CD14-positive monocyte (primary cell): ENCODE results near the gene WDR86. TPM values are rescaled to one million over a fixed set of nuclear protein-coding genes. Genes with fewer than 3 reads are reported as not detected.

Experiments
- DNase-seq, 3 donors: peaks; one replicate each; pipeline ENCODE4 v3.0.0-alpha.2; 2011 to 2022
- H2AFZ ChIP-seq: 2 replicates; pipeline ENCODE4 v1.6.0; 2012; ENCODE audit warnings: mild to moderate bottlenecking, low read depth, low read length, inconsistent platforms; ENCODE audit not compliant: insufficient read depth, poor library complexity, severe bottlenecking
- H3K27ac ChIP-seq, 2 donors: 1 replicate in 1 of 2; 2 replicates in 1 of 2; pipeline ENCODE4 v1.5.1; 2012 to 2013; ENCODE audit warnings: low read length in 2 of 2, control low read depth in 1 of 2, inconsistent platforms in 1 of 2, low read depth in 1 of 2, mild to moderate bottlenecking in 1 of 2
- H3K27me3 ChIP-seq, 2 donors: one replicate each; pipeline versions ENCODE4 v1.6.0 to v1.6.1; 2011 to 2013; ENCODE audit warnings: low read length in 2 of 2; ENCODE audit not compliant: control insufficient read depth in 2 of 2, insufficient read depth in 2 of 2
- H3K36me3 ChIP-seq, 2 donors: replicated peaks in 1 of 2; 1 replicate in 1 of 2; 2 replicates in 1 of 2; pipeline versions ENCODE4 v1.5.1 to v1.6.1; 2012 to 2013; ENCODE audit warnings: low read length in 2 of 2, control low read depth in 1 of 2, inconsistent platforms in 1 of 2, mild to moderate bottlenecking in 1 of 2; ENCODE audit not compliant: insufficient read depth in 2 of 2, control insufficient read depth in 1 of 2
- H3K4me1 ChIP-seq, 2 donors: 1 replicate in 1 of 2; 2 replicates in 1 of 2; pipeline versions ENCODE4 v1.5.1 to v1.6.1; 2012 to 2013; ENCODE audit warnings: low read length in 2 of 2, control low read depth in 1 of 2, inconsistent platforms in 1 of 2, mild to moderate bottlenecking in 1 of 2, moderate library complexity in 1 of 2; ENCODE audit not compliant: insufficient read depth in 2 of 2, control insufficient read depth in 1 of 2
- H3K4me2 ChIP-seq: replicated peaks from 2 replicates; pipeline ENCODE3; 2012; ENCODE audit warnings: low read length, moderate library complexity, mild to moderate bottlenecking; ENCODE audit not compliant: poor library complexity, severe bottlenecking; ENCODE audit errors: extremely low read depth
- H3K4me3 ChIP-seq, 3 experiments: fragments of 200-600 bp in 1 of 3; sonication (generic) in 1 of 3; replicated peaks in 1 of 3; 1 replicate in 2 of 3; 2 replicates in 1 of 3; pipeline ENCODE4 v1.5.1; 2011 to 2013; ENCODE audit warnings: low read length in 3 of 3, mild to moderate bottlenecking in 3 of 3, control low read depth in 2 of 3, low read depth in 2 of 3, inconsistent platforms in 1 of 3, moderate library complexity in 1 of 3
- H3K79me2 ChIP-seq: 2 replicates; pipeline ENCODE4 v1.6.0; 2012; ENCODE audit warnings: mild to moderate bottlenecking, control low read depth, inconsistent platforms, low read length, moderate library complexity; ENCODE audit not compliant: insufficient read depth
- H3K9ac ChIP-seq: 2 replicates; pipeline ENCODE4 v1.6.0; 2017; ENCODE audit warnings: low read length, mild to moderate bottlenecking; ENCODE audit not compliant: insufficient read depth, poor library complexity, severe bottlenecking
- H3K9me3 ChIP-seq, 2 donors: replicated peaks in 1 of 2; 1 replicate in 1 of 2; 2 replicates in 1 of 2; pipeline versions ENCODE4 v1.5.1 to v1.6.1; 2012 to 2013; ENCODE audit warnings: low read length in 2 of 2, control low read depth in 1 of 2; ENCODE audit not compliant: control insufficient read depth in 1 of 2, insufficient read depth in 1 of 2
- H4K20me1 ChIP-seq: 2 replicates; pipeline ENCODE4 v1.6.0; 2012; ENCODE audit warnings: mild to moderate bottlenecking, low read length, control low read depth, moderate library complexity; ENCODE audit not compliant: insufficient read depth
- H3K27ac Mint-ChIP-seq, 7 donors: one replicate each; pipeline ENCODE4 v1.8.0; 2020; ENCODE audit warnings: mild to moderate bottlenecking in 7 of 7, mixed read lengths in 7 of 7, moderate library complexity in 6 of 7, inconsistent platforms in 2 of 7
- H3K27me3 Mint-ChIP-seq, 3 donors: one replicate each; pipeline ENCODE4 v1.8.0; 2021 to 2022; ENCODE audit warnings: low read depth in 3 of 3, mild to moderate bottlenecking in 3 of 3, mixed read lengths in 3 of 3, moderate library complexity in 3 of 3, inconsistent platforms in 1 of 3
- H3K36me3 Mint-ChIP-seq, 2 donors: one replicate each; pipeline ENCODE4 v1.8.0; 2020; ENCODE audit warnings: mixed read lengths in 2 of 2, inconsistent platforms in 1 of 2, mild to moderate bottlenecking in 1 of 2
- H3K4me1 Mint-ChIP-seq: one replicate; pipeline ENCODE4 v1.8.0; 2020; ENCODE audit warnings: mild to moderate bottlenecking, mixed read lengths
- H3K4me3 Mint-ChIP-seq, 2 donors: one replicate each; pipeline ENCODE4 v1.8.0; 2020; ENCODE audit warnings: mild to moderate bottlenecking in 2 of 2, mixed read lengths in 2 of 2, moderate library complexity in 1 of 2
- H3K9me3 Mint-ChIP-seq, 7 donors: one replicate each; pipeline ENCODE4 v1.8.0; 2020 to 2022; ENCODE audit warnings: mixed read lengths in 7 of 7, mild to moderate bottlenecking in 6 of 7, moderate library complexity in 6 of 7, inconsistent platforms in 2 of 7
- WGBS: methylation state at CpG from one replicate; pipeline ENCODE4 v1.1.5; 2013; ENCODE audit warnings: missing lambda C conversion rate; ENCODE audit not compliant: insufficient coverage; 5-methylcytosine and 5-hydroxymethylcytosine counted together
- intact Hi-C, 2 donors: fragments of 100-400 bp; cut with micrococcal nuclease; formaldehyde crosslinking; loops; one replicate each; pipeline versions ENCODE4 v1.15.0 to v1.15.1; 2023
- polyA plus RNA-seq, 3 donors: library from polyadenylated mRNA; depleted of rRNA in 1 of 3; unstranded in 2 of 3; stranded (reverse) in 1 of 3; fragments of 300-500 nt in 2 of 3; fragments of >200 nt in 1 of 3; fragmentation: Illumina TruSeq in 2 of 3; gene quantifications; 1 replicate in 2 of 3; 2 replicates in 1 of 3; pipeline ENCODE4 v1.2.3, GENCODE V29; 2012 to 2021
- TF ChIP-seq, protein P1 (sequence below): fragments of 200-600 bp; IDR thresholded peaks from one replicate; pipeline ENCODE4 v1.8.0; 2022; ENCODE audit warnings: antibody characterized with exemption, mild to moderate bottlenecking

Gene WDR86
- polyA plus RNA-seq, 3 donors = 0.11 to 0.30 (median 0.24) TPM

DNA sequence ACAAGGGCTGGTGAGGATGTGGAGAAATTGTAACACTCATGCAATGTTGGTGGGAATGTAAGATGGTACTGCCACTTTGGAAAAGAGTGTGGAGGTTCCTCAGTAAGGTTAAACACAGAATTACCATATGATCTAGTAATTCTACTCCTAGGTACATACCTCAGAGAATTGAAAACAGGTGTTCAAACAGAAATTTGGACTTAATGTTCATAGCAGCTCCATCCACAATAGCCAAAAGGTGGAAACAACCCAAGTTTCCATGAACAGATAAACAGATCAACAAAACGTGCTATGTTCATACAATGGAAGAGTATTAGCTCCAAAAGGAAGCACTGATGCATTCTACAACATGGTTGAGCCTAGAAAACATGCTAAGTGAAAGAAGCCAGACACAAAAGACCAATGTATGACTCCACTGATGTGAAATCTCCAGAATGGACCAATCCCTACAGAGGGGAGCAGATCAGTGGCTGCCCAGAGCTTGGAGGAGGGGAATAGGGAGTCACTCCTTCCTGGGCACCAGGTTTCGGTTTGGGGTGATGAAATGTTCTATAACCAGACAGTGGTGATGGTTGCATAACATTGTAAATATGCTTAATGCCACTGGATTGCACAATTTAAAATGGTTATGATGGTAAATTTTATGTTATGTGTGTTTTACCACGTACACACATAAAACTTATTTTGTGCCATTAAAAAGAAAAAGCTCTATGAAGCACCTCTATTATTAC is 5.7 kb upstream of the WDR86 start:
- peak overlapping the region; percentile 78 to 94 (median 88) for H3K27ac Mint-ChIP-seq
- DNase-seq = peak; percentile 93 to 98 (median 97)
- H3K4me2 ChIP-seq = peak overlapping the region; percentile 31
- no peak overlapping the region for H3K9ac ChIP-seq
- peaks cover 12 to 21% of the 10 kb centered on the region in 2 donors for H3K27me3 ChIP-seq
- peak overlapping the region in 1 of 2 donors; percentile 63 for H3K27ac ChIP-seq
- no peaks in the 10 kb centered on the region for H3K36me3 ChIP-seq
- peak overlapping the region in 1 of 3 experiments; percentile 45 for H3K4me3 ChIP-seq
- H2AFZ ChIP-seq = no peak overlapping the region
- no peaks in the 10 kb centered on the region for H3K79me2 ChIP-seq
- intact Hi-C loops = no loop called here
- WGBS = 40% methylated on average over 1 of the region's 3 CpGs
- no peaks in the 10 kb centered on the region for H4K20me1 ChIP-seq
- peaks cover 12 to 17% of the 10 kb centered on the region in 2 donors for H3K9me3 ChIP-seq
- H3K4me3 Mint-ChIP-seq = no peak overlapping the region
- peaks cover 17 to 22% of the 10 kb centered on the region in 2 donors for H3K36me3 Mint-ChIP-seq
- TF ChIP-seq, protein P1, sequence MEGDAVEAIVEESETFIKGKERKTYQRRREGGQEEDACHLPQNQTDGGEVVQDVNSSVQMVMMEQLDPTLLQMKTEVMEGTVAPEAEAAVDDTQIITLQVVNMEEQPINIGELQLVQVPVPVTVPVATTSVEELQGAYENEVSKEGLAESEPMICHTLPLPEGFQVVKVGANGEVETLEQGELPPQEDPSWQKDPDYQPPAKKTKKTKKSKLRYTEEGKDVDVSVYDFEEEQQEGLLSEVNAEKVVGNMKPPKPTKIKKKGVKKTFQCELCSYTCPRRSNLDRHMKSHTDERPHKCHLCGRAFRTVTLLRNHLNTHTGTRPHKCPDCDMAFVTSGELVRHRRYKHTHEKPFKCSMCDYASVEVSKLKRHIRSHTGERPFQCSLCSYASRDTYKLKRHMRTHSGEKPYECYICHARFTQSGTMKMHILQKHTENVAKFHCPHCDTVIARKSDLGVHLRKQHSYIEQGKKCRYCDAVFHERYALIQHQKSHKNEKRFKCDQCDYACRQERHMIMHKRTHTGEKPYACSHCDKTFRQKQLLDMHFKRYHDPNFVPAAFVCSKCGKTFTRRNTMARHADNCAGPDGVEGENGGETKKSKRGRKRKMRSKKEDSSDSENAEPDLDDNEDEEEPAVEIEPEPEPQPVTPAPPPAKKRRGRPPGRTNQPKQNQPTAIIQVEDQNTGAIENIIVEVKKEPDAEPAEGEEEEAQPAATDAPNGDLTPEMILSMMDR = no peak
- H3K9me3 Mint-ChIP-seq = peaks cover 9 to 37% (median 24%) of the 10 kb centered on the region in 7 donors
- peaks cover 36 to 39% of the 10 kb centered on the region in 2 donors for H3K4me1 ChIP-seq
- H3K4me1 Mint-ChIP-seq = peaks cover 45% of the 10 kb centered on the region
- H3K27me3 Mint-ChIP-seq = peaks cover 19 to 26% (median 24%) of the 10 kb centered on the region in 3 donors

DNA sequence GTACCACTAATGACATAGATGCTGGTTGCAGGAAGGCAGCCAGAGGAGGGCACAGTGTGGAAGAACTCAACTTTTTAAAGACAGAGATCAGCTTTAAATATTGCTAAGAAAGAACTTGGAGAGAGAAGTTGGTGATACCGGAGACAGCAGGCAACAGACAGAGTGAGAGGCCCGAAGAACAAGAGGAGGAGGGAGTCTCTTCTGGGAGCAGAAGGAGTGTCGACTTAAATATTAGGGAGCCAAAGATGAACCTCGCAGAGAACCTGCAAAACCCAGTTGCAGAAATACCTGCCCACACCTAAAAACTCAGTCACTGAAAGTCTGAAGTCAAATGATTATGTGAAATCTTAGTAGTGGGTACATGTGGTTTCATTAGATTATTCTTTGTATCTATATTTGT is 3.4 kb upstream of the WDR86 start:
- intact Hi-C loops = no loop called here
- H3K4me3 ChIP-seq = no peak overlapping the region
- H3K4me1 ChIP-seq = peaks cover 55 to 61% of the 10 kb centered on the region in 2 donors
- no peak overlapping the region for H3K27ac Mint-ChIP-seq
- H3K79me2 ChIP-seq = no peaks in the 10 kb centered on the region
- H3K9me3 Mint-ChIP-seq = peaks cover 3 to 27% (median 17%) of the 10 kb centered on the region in 7 donors
- H3K4me1 Mint-ChIP-seq = peaks cover 57% of the 10 kb centered on the region
- no peak overlapping the region for H3K27ac ChIP-seq
- peak overlapping the region in 1 of 2 donors; percentile 35 for H3K4me3 Mint-ChIP-seq
- no peak overlapping the region for H3K9ac ChIP-seq
- H3K27me3 Mint-ChIP-seq = peaks cover 39 to 47% (median 45%) of the 10 kb centered on the region in 3 donors
- peaks cover 16 to 22% of the 10 kb centered on the region in 2 donors for H3K36me3 Mint-ChIP-seq
- WGBS = 100% methylated on average over 1 of the region's 4 CpGs
- H3K27me3 ChIP-seq = peaks cover 25 to 41% of the 10 kb centered on the region in 2 donors
- H3K4me2 ChIP-seq = no peak overlapping the region
- TF ChIP-seq, protein P1 = no peak
- H4K20me1 ChIP-seq = no peaks in the 10 kb centered on the region
- no peaks in the 10 kb centered on the region for H3K36me3 ChIP-seq
- peaks cover 0 to 10% of the 10 kb centered on the region in 2 donors for H3K9me3 ChIP-seq
- no peak overlapping the region for H2AFZ ChIP-seq
- no peak for DNase-seq
